Lung (tissue), 12 donors: ENCODE data around the gene DOCK2. TPM values are rescaled to one million over a fixed set of nuclear protein-coding genes. Genes with fewer than 3 reads are reported as not detected.
"Not testable (repeated sequence)": the region's sequence is repeated elsewhere in the genome, so short reads cannot be mapped to it uniquely, and the experiment has no call there.

Experiments used
- ATAC-seq: fragments of 200-7000 bp; cut with Tn5 transposase; one replicate; pipeline ENCODE4 v1.9.1; 2020; ENCODE audit warnings: moderate number of reproducible peaks; ENCODE audit not compliant: insufficient read depth, low FRiP score
- DNase-seq, 3 donors: peaks; one replicate each; pipeline ENCODE4 v3.0.0-alpha.2; 2013 to 2017
- H3K27ac ChIP-seq, 2 donors: one replicate each; pipeline ENCODE4 v1.5.1; 2013; ENCODE audit warnings: mild to moderate bottlenecking in 2 of 2, moderate library complexity in 2 of 2, control low read depth in 1 of 2, inconsistent platforms in 1 of 2, low read depth in 1 of 2, low read length in 1 of 2
- H3K27me3 ChIP-seq, 3 donors: one replicate each; pipeline ENCODE4 v1.5.1; 2013; ENCODE audit warnings: low read length in 2 of 3; ENCODE audit not compliant: control insufficient read depth in 3 of 3, insufficient read depth in 3 of 3
- H3K36me3 ChIP-seq, 4 donors: one replicate each; pipeline ENCODE4 v1.5.1; 2013; ENCODE audit warnings: low read length in 4 of 4, mild to moderate bottlenecking in 1 of 4, moderate library complexity in 1 of 4; ENCODE audit not compliant: control insufficient read depth in 4 of 4, insufficient read depth in 4 of 4
- H3K4me1 ChIP-seq, 5 donors: one replicate each; pipeline ENCODE4 v1.5.1; 2013; ENCODE audit warnings: low read length in 5 of 5, mild to moderate bottlenecking in 2 of 5, moderate library complexity in 1 of 5; ENCODE audit not compliant: control insufficient read depth in 5 of 5, insufficient read depth in 5 of 5
- H3K4me3 ChIP-seq: one replicate; pipeline ENCODE4 v1.5.1; 2013; ENCODE audit warnings: mild to moderate bottlenecking, control low read depth, moderate library complexity
- H3K9ac ChIP-seq, 2 donors: one replicate each; pipeline ENCODE4 v1.5.1; 2013; ENCODE audit warnings: low read length in 2 of 2, control low read depth in 1 of 2; ENCODE audit not compliant: insufficient read depth in 1 of 2
- H3K9me3 ChIP-seq, 4 donors: one replicate each; pipeline ENCODE4 v1.5.1; 2013; ENCODE audit warnings: low read length in 3 of 4, mild to moderate bottlenecking in 1 of 4, moderate library complexity in 1 of 4; ENCODE audit not compliant: control insufficient read depth in 4 of 4, insufficient read depth in 3 of 4
- WGBS, 2 donors: extraction: QIAGEN DNeasy Blood & Tissue Kit; methylation state at CpG; one replicate each; pipeline ENCODE4 v1.1.7; 2013; 5-methylcytosine and 5-hydroxymethylcytosine counted together
- polyA plus RNA-seq, 2 donors: library from polyadenylated mRNA; stranded (reverse); fragments of 200-250 nt; gene quantifications; one replicate each; pipeline ENCODE4 v1.2.1, GENCODE V29; 2013
- total RNA-seq, 2 donors: library from RNA; depleted of rRNA in 1 of 2; stranded (reverse); fragments of >200 nt in 1 of 2; gene quantifications; one replicate each; pipeline ENCODE4 v1.2.1, GENCODE V29; 2014 to 2021
- TF ChIP-seq, protein P1 (sequence below): IDR thresholded peaks from 2 replicates; pipeline ENCODE4 v1.5.1; 2012; ENCODE audit warnings: mild to moderate bottlenecking; ENCODE audit errors: control extremely low read depth, extremely low read depth
- donor health status: control.
- donor health status: control.
- donor health status: Bipolar disorder and iron deficiency.
- donor health status: healthy.
- donor health status: DM: yes; HTN: yes; CAD: no.

DOCK2 gene
- total and polyA plus RNA-seq, 4 donors = 9.6 to 66.6 (median 43.4) TPM

- H3K36me3 ChIP-seq = peaks cover 0 to 3% (median 0%) of the 10 kb centered on the region in 4 donors
- TF ChIP-seq, protein P1, sequence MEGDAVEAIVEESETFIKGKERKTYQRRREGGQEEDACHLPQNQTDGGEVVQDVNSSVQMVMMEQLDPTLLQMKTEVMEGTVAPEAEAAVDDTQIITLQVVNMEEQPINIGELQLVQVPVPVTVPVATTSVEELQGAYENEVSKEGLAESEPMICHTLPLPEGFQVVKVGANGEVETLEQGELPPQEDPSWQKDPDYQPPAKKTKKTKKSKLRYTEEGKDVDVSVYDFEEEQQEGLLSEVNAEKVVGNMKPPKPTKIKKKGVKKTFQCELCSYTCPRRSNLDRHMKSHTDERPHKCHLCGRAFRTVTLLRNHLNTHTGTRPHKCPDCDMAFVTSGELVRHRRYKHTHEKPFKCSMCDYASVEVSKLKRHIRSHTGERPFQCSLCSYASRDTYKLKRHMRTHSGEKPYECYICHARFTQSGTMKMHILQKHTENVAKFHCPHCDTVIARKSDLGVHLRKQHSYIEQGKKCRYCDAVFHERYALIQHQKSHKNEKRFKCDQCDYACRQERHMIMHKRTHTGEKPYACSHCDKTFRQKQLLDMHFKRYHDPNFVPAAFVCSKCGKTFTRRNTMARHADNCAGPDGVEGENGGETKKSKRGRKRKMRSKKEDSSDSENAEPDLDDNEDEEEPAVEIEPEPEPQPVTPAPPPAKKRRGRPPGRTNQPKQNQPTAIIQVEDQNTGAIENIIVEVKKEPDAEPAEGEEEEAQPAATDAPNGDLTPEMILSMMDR = no peak
- no peak overlapping the region for H3K9ac ChIP-seq
- H3K4me3 ChIP-seq = no peak overlapping the region
- H3K4me1 ChIP-seq = no peaks in the 10 kb centered on the region
- no peaks in the 10 kb centered on the region for H3K9me3 ChIP-seq
- H3K27ac ChIP-seq = no peak overlapping the region
- DNase-seq (no peak), ATAC-seq (no peak)
- WGBS, 2 donors = 88 to 97% methylated on average over 3 of the region's 3 CpGs
- no peaks in the 10 kb centered on the region for H3K27me3 ChIP-seq
Observed at GRCh38 chr5:170087168-170087817, 450.2 kb downstream of the DOCK2 start.

DNA sequence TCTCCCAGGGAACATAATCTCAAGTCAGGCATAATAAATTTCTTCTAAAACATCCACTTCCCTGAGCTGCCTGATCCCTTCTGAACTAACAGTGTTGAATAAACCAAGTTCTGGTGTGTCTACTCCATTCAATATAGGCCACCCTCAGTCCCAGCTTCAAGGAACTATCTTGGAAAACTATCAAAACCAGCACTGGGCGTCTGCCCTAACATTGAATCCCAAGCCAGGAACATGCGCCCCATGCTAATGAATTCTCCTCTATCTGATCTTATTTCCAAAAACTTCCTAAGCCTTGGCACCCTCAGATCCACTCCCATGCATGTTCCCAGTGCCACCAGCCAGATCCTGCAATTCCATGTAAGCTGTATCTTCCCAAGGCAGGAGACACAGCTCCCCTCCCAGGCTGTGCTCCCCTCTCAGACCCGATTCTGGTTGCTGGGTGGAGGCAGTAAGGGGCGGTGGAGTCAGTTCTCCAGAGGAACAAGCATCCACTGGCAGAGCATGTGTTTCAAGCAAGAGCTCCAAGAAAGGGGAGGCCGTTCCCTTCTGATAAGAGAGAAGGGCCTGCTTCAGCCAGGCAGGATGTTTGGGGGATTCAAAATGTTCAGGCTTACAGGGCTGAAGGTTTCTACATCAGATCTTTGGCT, 455.5 kb downstream of the DOCK2 start:
- Histone ChIP-seq H3K4me1 (peaks cover 0 to 8% (median 0%) of the 10 kb centered on the region in 5 donors), H3K27me3 (peaks cover 0 to 6% (median 0%) of the 10 kb centered on the region in 3 donors), H3K36me3 (no peaks in the 10 kb centered on the region), H3K9me3 (no peaks in the 10 kb centered on the region), H3K4me3 (no peak overlapping the region), H3K27ac (no peak overlapping the region), H3K9ac (no peak overlapping the region)
- no peak for ATAC-seq
- 68 to 79% methylated on average over 5 of the region's 5 CpGs for WGBS, 2 donors
- TF ChIP-seq, protein P1 = no peak
- no peak for DNase-seq

DNA sequence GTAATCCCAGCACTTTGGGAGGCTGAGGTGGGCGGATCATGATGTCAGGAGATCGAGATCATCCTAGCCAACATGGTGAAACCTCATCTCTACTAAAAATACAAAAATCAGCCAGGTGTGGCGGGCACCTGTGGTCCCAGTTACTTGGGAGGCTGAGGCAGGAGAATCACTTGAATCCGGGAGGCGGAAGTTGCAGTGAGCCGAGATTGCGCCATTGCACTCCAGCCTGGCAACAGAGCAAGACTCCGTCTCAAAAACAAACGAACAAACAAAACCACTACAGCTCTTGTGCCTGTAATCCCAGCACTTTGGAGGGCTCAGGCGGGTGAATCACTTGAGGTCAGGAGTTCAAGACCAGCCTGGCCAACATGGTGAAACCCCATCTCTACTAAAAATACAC, 457.3 kb downstream of the DOCK2 start:
- not testable (repeated sequence) for DNase-seq, H3K4me3 ChIP-seq, ATAC-seq, H3K9me3 ChIP-seq, H3K27ac ChIP-seq, H3K27me3 ChIP-seq, H3K9ac ChIP-seq, H3K36me3 ChIP-seq, H3K4me1 ChIP-seq
- 81 to 84% methylated on average over 10 of the region's 10 CpGs for whole genome bisulfite sequencing, 2 donors

DNA sequence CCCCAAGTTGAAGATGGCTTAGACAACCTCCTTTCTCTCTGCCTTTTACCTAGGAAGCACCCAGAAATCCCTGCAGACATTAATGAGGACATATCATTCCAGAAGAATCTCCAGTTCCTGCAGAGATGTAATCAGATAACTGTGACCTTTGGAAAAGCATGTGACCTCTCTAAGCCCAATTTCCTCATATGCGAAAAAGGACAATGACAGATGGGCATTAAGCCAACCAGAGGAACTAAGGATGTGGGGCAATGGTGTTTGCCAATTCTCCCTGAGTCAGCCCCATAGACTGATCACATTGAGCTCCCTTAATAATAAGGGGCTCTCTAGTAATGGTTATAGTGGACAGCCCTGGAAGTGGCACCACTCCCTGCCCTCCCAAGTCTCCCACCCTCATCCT, 458.6 kb downstream of the DOCK2 start:
- Histone ChIP-seq H3K9ac (no peak overlapping the region), H3K36me3 (no peaks in the 10 kb centered on the region), H3K27ac (no peak overlapping the region), H3K4me1 (peaks cover 0 to 8% (median 4%) of the 10 kb centered on the region in 5 donors), H3K4me3 (no peak overlapping the region), H3K9me3 (no peaks in the 10 kb centered on the region), H3K27me3 (peaks cover 0 to 6% (median 0%) of the 10 kb centered on the region in 3 donors)
- TF ChIP-seq, protein P1 = no peak
- no peak for ATAC-seq
- 17 to 21% methylated on average over 1 of the region's 1 CpG for WGBS, 2 donors
- no peak for DNase-seq
